ENCODE results near the gene PSMD9.

The PSMD9 gene

GRCh38 chr12:121955258-121956237, 67.0 kb downstream of the PSMD9 start:
- no peak for DNase-seq (ENCODE audit: low read depth)

DNA sequence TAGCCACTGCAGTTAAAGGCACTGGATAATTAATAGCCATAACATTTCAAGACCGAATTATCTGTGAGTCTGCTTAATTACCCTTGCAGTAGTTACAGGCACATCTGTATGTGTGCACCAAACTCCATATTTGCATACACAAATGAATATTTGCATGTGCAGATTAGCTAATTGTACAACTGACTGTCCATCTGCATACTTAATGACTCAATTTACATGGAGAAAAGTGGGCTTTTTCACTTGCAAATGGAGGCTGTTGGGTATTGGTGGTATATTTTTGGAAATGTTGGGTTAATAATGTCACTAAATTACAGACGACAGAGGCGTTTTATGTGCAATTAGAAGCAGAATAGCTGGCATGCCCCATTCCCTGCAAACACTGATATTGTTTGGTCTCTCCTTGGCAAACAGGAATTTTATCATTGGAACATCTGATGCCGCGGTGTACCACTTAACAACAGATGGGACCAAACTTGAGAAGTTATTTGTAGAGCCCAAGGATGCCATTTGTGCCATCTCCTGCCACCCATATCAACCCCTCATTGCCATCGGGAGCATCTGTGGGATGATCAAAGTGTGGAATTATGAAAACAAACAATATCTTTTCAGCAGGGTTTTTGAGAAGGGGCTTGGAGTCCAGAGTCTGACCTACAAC, 69.4 kb downstream of the PSMD9 start:
- no peak for DNase-seq (ENCODE audit: low read depth)

DNA sequence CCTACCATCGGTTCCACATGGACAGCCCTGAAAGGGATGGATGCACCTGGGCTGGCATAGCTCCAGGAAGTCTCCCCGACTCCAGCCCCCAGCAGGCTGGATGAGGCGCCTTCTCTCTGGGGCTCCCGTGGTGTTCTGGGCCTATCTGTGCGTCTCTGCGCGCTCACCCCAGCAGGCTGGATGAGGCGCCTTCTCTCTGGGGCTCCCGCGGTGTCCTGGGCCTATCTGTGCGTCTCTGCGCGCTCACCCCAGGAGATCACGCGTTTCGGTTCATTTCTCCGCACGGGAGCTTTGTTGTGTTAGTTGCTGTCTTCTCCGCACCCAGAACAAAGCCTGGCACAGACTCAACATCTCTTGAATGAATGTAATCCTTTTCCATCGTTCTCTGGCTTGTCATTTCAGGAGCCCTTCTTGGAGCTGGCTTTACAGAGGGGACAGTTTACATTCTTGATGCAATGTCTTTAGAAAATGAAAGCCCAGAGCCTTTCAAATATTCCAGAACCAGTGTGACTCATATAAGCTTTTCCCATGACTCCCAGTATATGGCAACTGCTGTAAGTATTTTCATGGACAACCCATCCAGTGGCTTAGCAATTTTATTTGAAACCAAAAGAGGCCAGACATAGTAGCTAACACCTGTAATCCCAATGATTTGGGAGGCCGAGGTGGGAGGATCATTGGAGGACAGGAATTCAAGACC, 70.1 kb downstream of the PSMD9 start:
- no peak for DNase-seq (ENCODE audit: low read depth)

DNA sequence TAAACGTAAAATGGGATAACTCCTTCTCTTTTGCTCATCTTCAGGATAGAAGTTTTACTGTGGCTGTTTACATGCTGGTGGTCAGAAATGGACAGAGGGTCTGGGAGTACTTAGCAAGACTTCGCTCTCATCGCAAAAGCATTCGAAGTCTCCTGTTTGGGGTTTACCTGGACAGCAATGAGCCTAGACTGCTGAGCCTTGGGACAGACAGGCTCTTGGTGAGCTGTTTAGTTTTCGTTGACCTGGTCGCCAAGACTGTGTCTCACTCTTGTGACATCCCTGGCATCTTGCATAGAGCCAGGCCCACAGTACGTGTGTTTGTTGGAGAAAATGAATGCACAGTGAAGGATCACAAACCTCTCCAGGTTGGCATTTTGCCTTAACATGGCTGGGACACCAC, 72.0 kb downstream of the PSMD9 start:
- DNase-seq (ENCODE audit: low read depth), result no peak

DNA sequence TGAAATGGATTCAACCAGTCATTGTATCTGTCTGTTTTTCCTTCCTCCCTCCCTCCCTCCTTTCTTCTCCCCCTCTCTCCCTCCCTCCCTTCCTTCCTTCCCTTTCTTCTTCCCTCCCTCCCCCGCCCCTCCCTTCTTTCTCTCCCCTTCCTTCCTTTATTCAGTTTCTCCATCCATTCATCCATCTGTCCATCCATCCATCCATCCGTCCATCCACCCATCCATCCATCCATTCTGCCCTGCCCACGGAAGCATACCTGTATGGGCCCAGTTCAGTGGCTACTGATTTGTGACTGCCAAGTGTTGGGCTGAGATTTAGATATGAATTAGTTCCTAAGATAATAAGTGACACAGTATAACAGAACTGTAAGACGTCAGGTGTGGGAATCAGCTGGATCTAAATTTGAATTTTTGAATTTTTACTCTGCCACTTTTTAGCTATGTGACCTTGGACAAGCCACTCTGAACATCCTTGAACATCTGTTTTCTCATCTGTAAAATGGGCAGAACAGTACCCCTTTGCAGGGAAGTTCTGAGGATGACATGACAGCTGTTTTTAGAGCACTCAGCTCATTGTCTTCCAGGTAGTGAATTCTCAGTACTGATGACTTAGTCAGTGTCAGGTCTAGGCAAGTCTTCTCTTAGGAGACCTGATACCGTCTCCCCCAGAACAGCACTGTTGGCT, 72.7 kb downstream of the PSMD9 start:
- no peak for DNase-seq (ENCODE audit: low read depth)

DNA sequence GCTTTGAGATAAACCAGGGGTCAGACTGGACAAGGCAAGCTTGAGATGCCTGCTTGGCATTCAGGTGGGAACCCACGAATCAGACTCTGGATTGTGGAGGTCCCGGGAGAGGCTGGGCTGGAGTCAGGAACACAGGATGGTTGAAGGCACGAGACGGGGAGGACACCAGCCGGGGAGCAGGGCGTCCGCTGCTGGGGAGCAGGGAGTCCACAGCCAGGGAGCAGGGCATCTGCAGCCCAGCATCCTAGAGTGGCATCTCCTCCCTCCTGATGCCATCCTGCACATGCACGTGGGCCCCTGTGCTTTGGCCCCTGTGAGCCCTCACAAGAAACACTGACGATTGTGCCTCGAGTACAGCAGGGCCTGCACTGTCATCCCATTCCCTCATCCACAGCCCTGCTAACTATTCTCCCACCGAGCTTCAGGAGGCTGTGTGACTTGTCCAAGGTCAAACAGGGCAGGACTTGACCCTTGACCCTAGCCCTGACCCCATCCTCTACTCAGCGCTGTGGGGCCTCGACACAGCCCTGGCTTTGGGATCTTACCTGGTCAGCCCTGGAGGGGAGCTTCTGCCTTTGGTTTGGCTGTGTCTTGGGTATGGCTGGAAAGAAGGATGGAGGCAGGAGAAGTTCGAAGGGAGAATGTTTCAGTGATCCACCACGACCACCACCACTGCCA, 74.9 kb downstream of the PSMD9 start:
- no peak for DNase-seq (ENCODE audit: low read depth)

- DNase-seq (ENCODE audit: low read depth), result no peak
These were observed 76.4 kb downstream of the PSMD9 start for GRCh38 chr12:121964813-121965643.

- DNase-seq (ENCODE audit: low read depth), result no peak
These were observed 78.4 kb downstream of the PSMD9 start for GRCh38 chr12:121966959-121967358.
